Neural cell (in vitro differentiated cells): ENCODE results near the gene SYTL3. TPM values are rescaled to one million over a fixed set of nuclear protein-coding genes. Genes with fewer than 3 reads are reported as not detected.

Source experiments
- H2AFZ ChIP-seq: fragments of 200-600, 300-800 bp; sonication (generic), shearing (Covaris generic); 2 replicates; pipeline ENCODE4 v1.6.0; 2014; ENCODE audit warnings: low read depth, mild to moderate bottlenecking, antibody characterized with exemption, low read length, moderate library complexity
- H3F3A ChIP-seq: fragments of 200-600 bp; shearing (Covaris generic); 2 replicates; pipeline ENCODE4 v1.6.1; 2016; ENCODE audit warnings: mild to moderate bottlenecking, moderate library complexity, mixed read lengths, antibody characterized with exemption, low read length; ENCODE audit not compliant: insufficient read depth, poor library complexity, severe bottlenecking
- H3K27ac ChIP-seq: fragments of 200-600, 300-800 bp; sonication (generic), shearing (Covaris generic); 2 replicates; pipeline ENCODE4 v1.5.1; 2014; ENCODE audit warnings: mild to moderate bottlenecking, low read length, moderate library complexity
- H3K27me3 ChIP-seq: fragments of 300-800, 200-600 bp; sonication (generic), shearing (Covaris generic); 2 replicates; pipeline ENCODE4 v1.6.0; 2014; ENCODE audit warnings: mild to moderate bottlenecking, low read depth, low read length, moderate library complexity; ENCODE audit not compliant: insufficient read depth
- H3K36me3 ChIP-seq: fragments of 300-800, 200-600 bp; sonication (generic), shearing (Covaris generic); 2 replicates; pipeline ENCODE4 v1.5.1; 2014; ENCODE audit warnings: mild to moderate bottlenecking, antibody characterized with exemption, low read length, moderate library complexity; ENCODE audit not compliant: insufficient read depth
- H3K4me2 ChIP-seq: fragments of 300-800, 200-600 bp; sonication (generic), shearing (Covaris generic); 2 replicates; pipeline ENCODE4 v1.6.0; 2014; ENCODE audit warnings: mild to moderate bottlenecking, low read length
- H3K4me3 ChIP-seq: fragments of 300-800, 200-600 bp; sonication (generic), shearing (Covaris generic); 2 replicates; pipeline ENCODE4 v1.5.1; 2014; ENCODE audit warnings: mild to moderate bottlenecking, low read length, moderate library complexity
- H3K79me2 ChIP-seq: fragments of 200-600 bp; shearing (Covaris generic); replicated peaks from 2 replicates; pipeline ENCODE4 v1.6.0; 2014; ENCODE audit warnings: mild to moderate bottlenecking, low read length, moderate library complexity; ENCODE audit not compliant: insufficient read depth
- H3K9ac ChIP-seq: fragments of 300-800, 200-600 bp; sonication (generic), shearing (Covaris generic); 2 replicates; pipeline ENCODE4 v1.6.1; 2016; ENCODE audit warnings: mild to moderate bottlenecking, low read length, mixed read lengths
- H3K9me2 ChIP-seq: fragments of 200-600 bp; shearing (Covaris generic); 2 replicates; pipeline ENCODE4 v1.6.1; 2016; ENCODE audit warnings: mild to moderate bottlenecking, low read length, mixed read lengths; ENCODE audit not compliant: insufficient read depth
- H3K9me3 ChIP-seq: fragments of 200-600, 300-800 bp; sonication (generic), shearing (Covaris generic); 2 replicates; pipeline ENCODE4 v1.6.1; 2016; ENCODE audit warnings: mild to moderate bottlenecking, mixed run types, low read length, moderate library complexity, mixed read lengths
- H4K20me1 ChIP-seq: fragments of 200-600 bp; shearing (Covaris generic); 2 replicates; pipeline ENCODE4 v1.6.1; 2016; ENCODE audit warnings: mild to moderate bottlenecking, mixed run types; ENCODE audit not compliant: insufficient read depth
- CTCF ChIP-seq: fragments of 450-650 bp; IDR thresholded peaks from 2 replicates; pipeline ENCODE4 v1.5.1; 2014; ENCODE audit warnings: antibody characterized with exemption, mild to moderate bottlenecking, moderate library complexity; ENCODE audit not compliant: poor library complexity, severe bottlenecking
- EP300 ChIP-seq: fragments of 450-650 bp; conservative IDR thresholded peaks from 2 replicates; pipeline ENCODE4 v1.6.1; 2014; ENCODE audit warnings: antibody characterized with exemption, mild to moderate bottlenecking, moderate library complexity; ENCODE audit not compliant: poor library complexity, severe bottlenecking
- EZH2 ChIP-seq: fragments of 200-600, 300-800 bp; shearing (Covaris generic), sonication (generic); IDR thresholded peaks from 2 replicates; pipeline ENCODE4 v1.6.1; 2014; ENCODE audit warnings: antibody characterized with exemption, low read length, borderline replicate concordance, mild to moderate bottlenecking; ENCODE audit not compliant: insufficient read depth, poor library complexity, severe bottlenecking
- MXI1 ChIP-seq: fragments of 450-650 bp; conservative IDR thresholded peaks from 2 replicates; pipeline ENCODE4 v1.6.1; 2014; ENCODE audit warnings: antibody characterized with exemption, mild to moderate bottlenecking; ENCODE audit not compliant: poor library complexity, severe bottlenecking
- POLR2AphosphoS5 ChIP-seq: IDR thresholded peaks from 2 replicates; pipeline ENCODE4 v1.6.1; 2012
- RAD21 ChIP-seq: fragments of 450-650 bp; conservative IDR thresholded peaks from 2 replicates; pipeline ENCODE4 v1.6.1; 2014; ENCODE audit warnings: antibody characterized with exemption, mild to moderate bottlenecking, moderate library complexity
- REST ChIP-seq: IDR thresholded peaks from 2 replicates; pipeline ENCODE4 v1.6.1; 2012; ENCODE audit warnings: borderline replicate concordance
- SMC3 ChIP-seq: fragments of 450-650 bp; conservative IDR thresholded peaks from 2 replicates; pipeline ENCODE4 v1.6.1; 2014; ENCODE audit warnings: antibody characterized with exemption, mild to moderate bottlenecking, moderate library complexity; ENCODE audit not compliant: poor library complexity
- TAF1 ChIP-seq: IDR thresholded peaks from 2 replicates; pipeline ENCODE4 v1.6.1; 2012; ENCODE audit warnings: low read depth
- polyA plus RNA-seq: library from polyadenylated mRNA; depleted of rRNA; stranded (reverse); fragments of >200 nt; gene quantifications from 2 replicates; pipeline ENCODE4 v1.2.3, GENCODE V29; 2014

The SYTL3 gene
- polyA plus RNA-seq, 1 donor from 2014 or later, result 2.1 TPM

- TF ChIP-seq CTCF (no peak), MXI1 (no peak)
These were observed 15.0 kb upstream of the SYTL3 start (continued) for GRCh38 chr6:158634695-158635426.

GRCh38 chr6:158635427-158636073 is 14.3 kb upstream of the SYTL3 start:
- Histone ChIP-seq H2AFZ (no peak overlapping the region), H3K9ac (no peak overlapping the region), H3K27me3 (no peaks in the 10 kb centered on the region), H4K20me1 (no peaks in the 10 kb centered on the region), H3K79me2 (peaks cover 7% of the 10 kb centered on the region), H3K9me3 (no peaks in the 10 kb centered on the region), H3K36me3 (peaks cover 5% of the 10 kb centered on the region), H3K4me3 (no peak overlapping the region), H3K4me2 (no peak overlapping the region), H3K9me2 (no peaks in the 10 kb centered on the region), H3F3A (no peaks in the 10 kb centered on the region), H3K27ac (no peak overlapping the region)
- no peak for TF ChIP-seq REST
- TF ChIP-seq TAF1, result no peak
- no peak for TF ChIP-seq EP300
- TF ChIP-seq SMC3, result no peak
- TF ChIP-seq EZH2, result no peak
- no peak for TF ChIP-seq MXI1
- TF ChIP-seq RAD21, result no peak
- TF ChIP-seq POLR2AphosphoS5, result no peak
- no peak for TF ChIP-seq CTCF
